Right lobe of liver (tissue), 6 donors: ENCODE measurements around the gene NAA35. TPM values are rescaled to one million over a fixed set of nuclear protein-coding genes. Genes with fewer than 3 reads are reported as not detected.
"Not testable (repeated sequence)": the region's sequence is repeated elsewhere in the genome, so short reads cannot be mapped to it uniquely, and the experiment has no call there.

ENCODE experiments used
- ATAC-seq, 4 donors: fragments of 200-7000 bp; cut with Tn5 transposase; one replicate each; pipeline ENCODE4 v1.9.1; 2020; ENCODE audit warnings: mild to moderate bottlenecking in 4 of 4, moderate library complexity in 4 of 4
- DNase-seq, 3 donors: peaks; one replicate each; pipeline ENCODE4 v3.0.0-alpha.2; 2020
- H3K27ac ChIP-seq, 3 donors: fragments of 200-600 bp; one replicate each; pipeline ENCODE4 v1.8.0; 2022
- H3K27me3 ChIP-seq, 2 donors: fragments of 200-600 bp; one replicate each; pipeline ENCODE4 v1.8.0; 2022
- H3K36me3 ChIP-seq, 4 donors: fragments of 200-600 bp; sonication (generic) in 1 of 4; one replicate each; pipeline versions ENCODE4 v1.5.1 to v1.8.0; 2017 to 2022; ENCODE audit warnings: control low read depth in 1 of 4
- H3K4me1 ChIP-seq, 4 donors: fragments of 200-600 bp; sonication (generic) in 1 of 4; one replicate each; pipeline versions ENCODE4 v1.5.1 to v1.8.0; 2017 to 2022; ENCODE audit warnings: control low read depth in 1 of 4
- H3K4me3 ChIP-seq, 3 donors: fragments of 200-600 bp; one replicate each; pipeline ENCODE4 v1.8.0; 2022
- H3K9me3 ChIP-seq, 4 donors: fragments of 200-600 bp; sonication (generic) in 1 of 4; one replicate each; pipeline versions ENCODE4 v1.5.1 to v1.8.0; 2017 to 2022; ENCODE audit warnings: control low read depth in 1 of 4
- POLR2A ChIP-seq: fragments of 450-650 bp; IDR thresholded peaks from one replicate; pipeline ENCODE4 v1.6.1; 2017; ENCODE audit warnings: antibody characterized with exemption, mild to moderate bottlenecking
- WGBS: methylation state at CpG from one replicate; pipeline ENCODE4 v1.1.6; 2018; ENCODE audit warnings: low coverage, low lambda C conversion rate; ENCODE audit not compliant: insufficient coverage; ENCODE audit errors: missing lambda C conversion rate; 5-methylcytosine and 5-hydroxymethylcytosine counted together
- intact Hi-C, 2 donors: fragments of 100-400 bp; cut with DNase I; formaldehyde crosslinking; loops; one replicate each; pipeline versions ENCODE4 v1.11.2 to v1.14.1; 2022
- total RNA-seq, 6 experiments: library from RNA; depleted of rRNA in 2 of 6; stranded (reverse); fragments of >200 nt in 2 of 6; fragmentation: NEBNext Ultra II Directional in 3 of 6; extraction: Animal tissue kit (Norgen Biotek cat#: 25700) in 3 of 6; gene quantifications; one replicate each; pipeline versions ENCODE4 v1.1.0 to v1.2.4, GENCODE V29; 2016 to 2023
- TF ChIP-seq, protein P1 (sequence below), 4 donors: fragments of 200-600 bp in 3 of 4; fragments of 450-650 bp in 1 of 4; IDR thresholded peaks; one replicate each; pipeline versions ENCODE4 v1.5.1 to v1.8.0; 2016 to 2022; ENCODE audit warnings: antibody characterized with exemption in 4 of 4, mild to moderate bottlenecking in 2 of 4
- donor health status: DM: no; HTN: yes; CAD: no.
- donor health status: DM: no; HTN: no; CAD: no.
- donor health status: DM: no; HTN: no; CAD: no.
- donor health status: DM: no; HTN: yes; CAD: no.
- donor health status: DM: no; HTN: yes; CAD: no.

Gene NAA35
- total RNA-seq, 6 experiments from 2014 or later, result 7.6 to 10.3 (median 8.7) TPM

DNA sequence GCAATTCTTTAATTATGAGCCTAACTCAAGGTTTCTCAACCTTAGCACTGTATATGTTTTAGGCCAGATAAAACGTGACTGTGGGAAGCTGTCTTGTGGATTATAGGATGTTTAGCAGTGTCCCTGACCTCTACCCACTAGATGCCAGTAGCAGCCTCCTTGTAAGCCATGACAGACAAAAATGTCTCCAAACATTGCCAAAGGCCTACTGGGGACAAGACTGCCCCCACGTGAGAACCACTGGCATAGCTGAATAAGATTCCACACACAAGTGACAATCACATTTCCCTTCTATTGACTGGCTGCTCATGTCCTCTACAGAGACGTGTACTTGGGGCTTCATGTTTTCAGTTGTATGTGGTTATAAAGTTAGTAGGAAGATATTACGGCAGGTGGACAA, 103.1 kb downstream of the NAA35 start:
- ATAC-seq, result no peak

DNA sequence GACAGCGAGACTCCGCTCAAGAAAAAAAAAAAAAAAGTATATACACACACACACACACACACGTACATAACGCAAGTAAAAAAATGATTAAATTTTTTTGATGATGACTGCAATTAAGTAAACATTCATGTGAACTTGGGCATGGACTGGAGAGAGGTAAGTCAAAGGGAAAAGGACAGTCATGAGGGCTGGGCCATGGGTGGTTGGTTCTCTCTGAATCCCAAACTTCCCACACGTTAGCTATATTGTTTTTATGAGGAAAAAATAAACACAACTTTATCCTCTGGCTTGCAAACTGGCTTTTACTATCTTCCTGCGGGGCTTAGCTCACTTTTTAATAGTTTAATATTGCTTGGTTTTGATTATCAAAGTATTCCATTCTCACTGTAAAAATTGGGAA, 104.7 kb downstream of the NAA35 start:
- no peak for TF ChIP-seq POLR2A
- TF ChIP-seq, protein P1, sequence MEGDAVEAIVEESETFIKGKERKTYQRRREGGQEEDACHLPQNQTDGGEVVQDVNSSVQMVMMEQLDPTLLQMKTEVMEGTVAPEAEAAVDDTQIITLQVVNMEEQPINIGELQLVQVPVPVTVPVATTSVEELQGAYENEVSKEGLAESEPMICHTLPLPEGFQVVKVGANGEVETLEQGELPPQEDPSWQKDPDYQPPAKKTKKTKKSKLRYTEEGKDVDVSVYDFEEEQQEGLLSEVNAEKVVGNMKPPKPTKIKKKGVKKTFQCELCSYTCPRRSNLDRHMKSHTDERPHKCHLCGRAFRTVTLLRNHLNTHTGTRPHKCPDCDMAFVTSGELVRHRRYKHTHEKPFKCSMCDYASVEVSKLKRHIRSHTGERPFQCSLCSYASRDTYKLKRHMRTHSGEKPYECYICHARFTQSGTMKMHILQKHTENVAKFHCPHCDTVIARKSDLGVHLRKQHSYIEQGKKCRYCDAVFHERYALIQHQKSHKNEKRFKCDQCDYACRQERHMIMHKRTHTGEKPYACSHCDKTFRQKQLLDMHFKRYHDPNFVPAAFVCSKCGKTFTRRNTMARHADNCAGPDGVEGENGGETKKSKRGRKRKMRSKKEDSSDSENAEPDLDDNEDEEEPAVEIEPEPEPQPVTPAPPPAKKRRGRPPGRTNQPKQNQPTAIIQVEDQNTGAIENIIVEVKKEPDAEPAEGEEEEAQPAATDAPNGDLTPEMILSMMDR (IDR thresholded peaks at IDR 0.05), result no peak
- no peak for ATAC-seq

More for the DNA sequence above, 103.1 kb downstream of the NAA35 start:
- TF ChIP-seq, protein P1 (IDR thresholded peaks at IDR 0.05), result no peak
- no peak for TF ChIP-seq POLR2A
- intact Hi-C loops, result no loop called here
- Histone ChIP-seq H3K36me3 (no peaks in the 10 kb centered on the region), H3K9me3 (no peaks in the 10 kb centered on the region), H3K27me3 (no peaks in the 10 kb centered on the region), H3K27ac (no peak overlapping the region), H3K4me3 (no peak overlapping the region), H3K4me1 (no peaks in the 10 kb centered on the region)
- 64% methylated on average over 4 of the region's 4 CpGs for WGBS
- no peak for DNase-seq

DNA sequence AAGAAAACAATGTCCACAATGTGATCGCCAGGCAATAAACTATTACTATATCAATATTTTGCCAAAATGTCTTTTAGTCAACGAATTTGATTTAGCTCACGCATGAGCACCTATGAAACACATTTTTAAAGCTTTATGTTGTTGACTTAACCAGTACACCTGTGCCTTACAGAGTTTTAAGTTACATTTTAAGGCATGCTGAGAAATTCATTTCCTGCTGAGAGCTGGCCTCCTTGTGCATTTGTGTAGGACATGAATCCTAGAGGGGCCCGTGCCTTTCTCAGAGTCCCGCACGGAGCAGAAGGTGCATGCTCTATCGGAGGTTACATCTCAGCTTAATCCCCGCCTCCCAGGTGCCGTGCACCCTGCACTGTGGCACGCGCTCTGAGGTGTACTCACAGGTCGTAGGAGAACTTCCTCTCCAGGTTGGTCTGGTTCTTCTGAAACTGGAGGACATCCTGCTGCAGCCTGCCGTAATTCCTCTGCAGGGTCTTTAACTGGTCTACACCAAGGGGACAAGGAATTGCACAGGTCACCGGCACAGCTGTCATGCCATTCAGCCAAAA, 105.2 kb downstream of the NAA35 start:
- Histone ChIP-seq H3K4me3 (no peak overlapping the region), H3K27me3 (no peaks in the 10 kb centered on the region), H3K4me1 (no peaks in the 10 kb centered on the region), H3K27ac (no peak overlapping the region), H3K9me3 (no peaks in the 10 kb centered on the region), H3K36me3 (no peaks in the 10 kb centered on the region)
- ATAC-seq (no peak), DNase-seq (no peak)
- no peak for TF ChIP-seq POLR2A
- TF ChIP-seq, protein P1 (IDR thresholded peaks at IDR 0.05), result no peak
- WGBS, result 83% methylated on average over 10 of the region's 14 CpGs
- intact Hi-C loops, result no loop called here

More for the DNA sequence above, 104.7 kb downstream of the NAA35 start:
- Histone ChIP-seq H3K27me3 (no peaks in the 10 kb centered on the region), H3K4me3 (no peak overlapping the region), H3K36me3 (no peaks in the 10 kb centered on the region), H3K4me1 (no peaks in the 10 kb centered on the region), H3K9me3 (no peaks in the 10 kb centered on the region), H3K27ac (no peak overlapping the region)
- intact Hi-C loops, result no loop called here
- WGBS, result 83% methylated on average over 4 of the region's 6 CpGs
- DNase-seq, result no peak

DNA sequence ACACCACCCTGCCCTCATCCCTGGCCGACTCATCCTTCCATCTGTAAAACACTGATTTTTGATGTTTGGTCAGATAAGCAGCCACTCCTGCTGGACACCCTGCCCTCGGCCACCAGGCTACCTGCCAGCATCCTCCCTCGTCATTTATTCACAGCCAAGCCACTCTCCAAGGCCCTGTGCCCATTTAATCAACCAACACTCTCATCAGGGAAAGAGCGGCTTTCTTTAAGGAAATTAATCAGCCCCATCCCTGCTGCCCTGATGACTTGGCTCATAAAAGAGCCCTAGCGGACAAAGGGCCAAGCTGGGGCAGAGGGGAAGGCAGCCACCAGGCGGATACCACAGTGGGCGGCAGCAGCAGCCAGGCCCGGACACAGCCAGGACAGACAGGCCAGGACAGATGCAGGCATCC, 106.0 kb downstream of the NAA35 start:
- ATAC-seq (no peak), DNase-seq (no peak)
- H3K36me3 ChIP-seq, result no peaks in the 10 kb centered on the region
- H3K4me1 ChIP-seq, result no peaks in the 10 kb centered on the region
- no peaks in the 10 kb centered on the region for H3K9me3 ChIP-seq
- H3K27ac ChIP-seq, result no peak overlapping the region
- H3K4me3 ChIP-seq, result no peak overlapping the region
- H3K27me3 ChIP-seq, result no peaks in the 10 kb centered on the region
- TF ChIP-seq, protein P1 (IDR thresholded peaks at IDR 0.05), result no peak
- TF ChIP-seq POLR2A, result no peak
- intact Hi-C loops, result no loop called here
- 68% methylated on average over 7 of the region's 8 CpGs for WGBS

DNA sequence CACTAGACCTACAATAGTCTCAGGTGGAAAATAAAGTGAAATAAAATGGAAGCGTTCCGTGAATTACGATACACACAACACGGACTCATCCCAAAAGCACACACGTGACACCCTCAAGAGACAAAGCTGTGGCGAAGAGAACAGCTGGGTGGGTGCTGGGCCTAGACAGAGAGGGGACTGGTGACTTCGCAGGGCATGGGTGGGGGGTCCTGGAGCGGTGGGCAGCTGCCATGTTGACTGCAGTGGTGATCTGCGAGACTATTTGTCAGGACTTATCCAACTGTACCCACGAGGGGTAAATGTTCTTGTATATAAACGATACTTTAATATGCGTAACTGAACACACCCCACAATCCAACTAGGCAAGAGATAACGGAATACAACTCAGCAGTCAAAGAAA, 106.4 kb downstream of the NAA35 start:
- H3K4me1 ChIP-seq, result no peaks in the 10 kb centered on the region
- TF ChIP-seq, protein P1 (IDR thresholded peaks at IDR 0.05), result no peak
- TF ChIP-seq POLR2A, result no peak
- H3K9me3 ChIP-seq, result no peaks in the 10 kb centered on the region
- DNase-seq (no peak), ATAC-seq (no peak)
- intact Hi-C loops, result no loop called here
- H3K27me3 ChIP-seq, result no peaks in the 10 kb centered on the region
- WGBS, result 89% methylated on average over 9 of the region's 13 CpGs
- H3K27ac ChIP-seq, result no peak overlapping the region
- H3K36me3 ChIP-seq, result no peaks in the 10 kb centered on the region
- no peak overlapping the region for H3K4me3 ChIP-seq

DNA sequence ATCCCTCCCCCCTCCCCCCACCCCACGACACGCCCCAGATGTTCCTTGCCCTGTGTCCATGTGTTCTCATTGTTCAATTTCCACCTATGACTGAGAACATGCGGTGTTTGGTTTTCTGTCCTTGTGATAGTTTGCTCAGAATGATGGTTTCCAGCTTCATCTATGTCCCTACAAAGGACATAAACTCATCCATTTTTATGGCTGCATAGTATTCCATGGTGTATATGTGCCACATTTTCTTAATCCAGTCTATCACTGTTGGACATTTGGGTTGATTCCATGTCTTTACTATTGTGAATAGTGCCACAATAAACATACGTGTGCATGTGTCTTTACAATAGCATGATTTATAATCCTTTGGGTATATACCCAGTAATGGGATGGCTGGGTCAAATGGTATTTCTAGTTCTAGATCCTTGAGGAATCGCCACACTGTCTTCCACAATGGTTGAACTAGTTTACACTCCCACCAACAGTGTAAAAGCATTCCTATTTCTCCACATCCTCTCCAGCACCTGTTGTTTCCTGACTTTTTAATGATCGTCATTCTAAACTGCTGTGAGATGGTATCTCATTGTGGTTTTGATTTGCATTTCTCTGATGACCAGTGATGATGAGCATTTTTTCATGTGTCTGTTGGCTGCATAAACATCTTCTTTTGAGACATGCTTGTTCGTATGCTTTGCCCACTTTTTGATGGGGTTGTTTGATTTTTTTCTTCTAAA, 107.2 kb downstream of the NAA35 start:
- H3K27me3 ChIP-seq, H3K27ac ChIP-seq, DNase-seq, H3K4me3 ChIP-seq, H3K4me1 ChIP-seq, H3K9me3 ChIP-seq, ATAC-seq, intact Hi-C loops, H3K36me3 ChIP-seq: not testable (repeated sequence)
- WGBS, result 84% methylated on average over 6 of the region's 7 CpGs
